Body of pancreas (tissue), 4 donors: ENCODE data around the gene NAA38. TPM values are rescaled to one million over a fixed set of nuclear protein-coding genes. Genes with fewer than 3 reads are reported as not detected.
A peak's percentile ranks its signal among the peaks of the same experiment; 100 is the strongest.

Source experiments
- ATAC-seq: fragments of 150-250 bp; one replicate; pipeline ENCODE4 v1.9.1; 2016
- DNase-seq, 4 donors: peaks; one replicate each; pipeline ENCODE4 v3.0.0-alpha.2; 2019
- H3K27ac ChIP-seq, 4 donors: fragments of 200-600 bp; sonication (generic); 1 replicate in 3 of 4; 2 replicates in 1 of 4; pipeline versions ENCODE4 v1.5.1 to v1.6.1; 2016 to 2019; ENCODE audit warnings: mild to moderate bottlenecking in 1 of 4, mixed read lengths in 1 of 4, moderate library complexity in 1 of 4
- H3K27me3 ChIP-seq, 2 donors: fragments of 200-600 bp; sonication (generic); one replicate each; pipeline ENCODE4 v1.6.0; 2016; ENCODE audit warnings: mild to moderate bottlenecking in 1 of 2
- H3K36me3 ChIP-seq, 2 donors: fragments of 200-600 bp; sonication (generic); replicated peaks in 1 of 2; 2 replicates each; pipeline ENCODE4 v1.5.1; 2016; ENCODE audit warnings: low read depth in 2 of 2; ENCODE audit not compliant: insufficient read depth in 1 of 2
- H3K4me1 ChIP-seq: fragments of 200-600 bp; sonication (generic); one replicate; pipeline ENCODE4 v1.6.0; 2016
- H3K4me3 ChIP-seq, 2 donors: fragments of 200-600 bp; sonication (generic); 1 replicate in 1 of 2; 2 replicates in 1 of 2; pipeline ENCODE4 v1.5.1; 2016 to 2019
- H3K9me3 ChIP-seq, 3 donors: fragments of 200-600 bp; sonication (generic); 1 replicate in 2 of 3; 2 replicates in 1 of 3; pipeline ENCODE4 v1.5.1; 2016
- CTCF ChIP-seq, 7 experiments: fragments of 450-650 bp in 4 of 7; fragments of 200-600 bp in 3 of 7; sonication (generic) in 3 of 7; IDR thresholded peaks; one replicate each; pipeline ENCODE4 v1.5.1; 2016 to 2019; ENCODE audit warnings: antibody characterized with exemption in 7 of 7
- POLR2A ChIP-seq, 3 donors: fragments of 450-650 bp; IDR thresholded peaks; one replicate each; pipeline ENCODE4 v1.6.1; 2016; ENCODE audit warnings: antibody characterized with exemption in 3 of 3, mild to moderate bottlenecking in 2 of 3
- WGBS, 2 donors: methylation state at CpG; one replicate each; pipeline ENCODE4 v1.1.5; 2017; 5-methylcytosine and 5-hydroxymethylcytosine counted together
- intact Hi-C: fragments of 100-400 bp; cut with DNase I; formaldehyde crosslinking; loops from one replicate; pipeline ENCODE4 v1.15.1; 2023
- total RNA-seq, 2 donors: library from RNA; depleted of rRNA; stranded (reverse); fragments of >200 nt; gene quantifications; one replicate each; pipeline ENCODE4 v1.1.0, GENCODE V29; 2016

Gene NAA38
- total RNA-seq, 2 donors from 2014 or later, result 25.7 to 50.1 TPM

GRCh38 chr17:7849751-7850504 lies 7.4 kb downstream of the NAA38 start:
- intact Hi-C loops, result loop anchor here (5.0 kb wide), 1 partner anchor 108 kb away; no protein-coding TSS in a partner anchor
- no peak for DNase-seq
- Histone ChIP-seq H3K27ac (no peak overlapping the region), H3K36me3 (peaks cover 0 to 16% of the 10 kb centered on the region in 2 donors), H3K4me3 (no peak overlapping the region), H3K4me1 (peaks cover 24% of the 10 kb centered on the region), H3K27me3 (no peaks in the 10 kb centered on the region), H3K9me3 (no peaks in the 10 kb centered on the region)
- no peak for TF ChIP-seq POLR2A (IDR thresholded peaks at IDR 0.05)
- no peak for TF ChIP-seq CTCF (IDR thresholded peaks at IDR 0.05)
- WGBS, 2 donors, result 71 to 87% methylated on average over 7 to 12 of the region's 12 CpGs
- ATAC-seq, result no peak

GRCh38 chr17:7849130-7849750 lies 8.1 kb downstream of the NAA38 start:
- H3K27ac ChIP-seq, result no peak overlapping the region
- DNase-seq (no peak), ATAC-seq (no peak)
- H3K4me1 ChIP-seq, result peaks cover 26% of the 10 kb centered on the region
- H3K4me3 ChIP-seq, result no peak overlapping the region
- intact Hi-C loops, result loop anchor here (5.0 kb wide), 1 partner anchor 107 kb away; no protein-coding TSS in a partner anchor
- H3K36me3 ChIP-seq, result peaks cover 0 to 16% of the 10 kb centered on the region in 2 donors
- H3K9me3 ChIP-seq, result no peaks in the 10 kb centered on the region
- H3K27me3 ChIP-seq, result no peaks in the 10 kb centered on the region
- no peak for TF ChIP-seq CTCF (IDR thresholded peaks at IDR 0.05)
- TF ChIP-seq POLR2A (IDR thresholded peaks at IDR 0.05), result no peak
- 76 to 80% methylated on average over 25 to 35 of the region's 35 CpGs for WGBS, 2 donors

- no peak for ATAC-seq
- Histone ChIP-seq H3K27me3 (no peaks in the 10 kb centered on the region), H3K9me3 (no peaks in the 10 kb centered on the region), H3K36me3 (peaks cover 0 to 16% of the 10 kb centered on the region in 2 donors), H3K4me1 (peaks cover 26% of the 10 kb centered on the region), H3K4me3 (no peak overlapping the region), H3K27ac (no peak overlapping the region)
- 94 to 95% methylated on average over 6 to 13 of the region's 21 CpGs for WGBS, 2 donors
- no peak for TF ChIP-seq POLR2A (IDR thresholded peaks at IDR 0.05)
- TF ChIP-seq CTCF (IDR thresholded peaks at IDR 0.05), result no peak
- intact Hi-C loops, result loop anchor here (5.0 kb wide), 1 partner anchor 106 kb away; no protein-coding TSS in a partner anchor
- DNase-seq, result no peak
Measured at GRCh38 chr17:7848739-7849129, 8.6 kb downstream of the NAA38 start.

GRCh38 chr17:7848131-7848579 lies 9.2 kb downstream of the NAA38 start:
- Histone ChIP-seq H3K27ac (no peak overlapping the region), H3K36me3 (peaks cover 0 to 16% of the 10 kb centered on the region in 2 donors), H3K27me3 (no peaks in the 10 kb centered on the region), H3K4me1 (peaks cover 28% of the 10 kb centered on the region), H3K9me3 (no peaks in the 10 kb centered on the region), H3K4me3 (no peak overlapping the region)
- ATAC-seq, result no peak
- DNase-seq, result peak in 1 of 4 donors; percentile 11
- WGBS, 2 donors, result 83 to 85% methylated on average over 12 to 16 of the region's 20 CpGs
- intact Hi-C loops, result loop anchor here (5.0 kb wide), 1 partner anchor 106 kb away; no protein-coding TSS in a partner anchor
- no peak for TF ChIP-seq POLR2A (IDR thresholded peaks at IDR 0.05)
- no peak for TF ChIP-seq CTCF (IDR thresholded peaks at IDR 0.05)
